ENCODE data around the gene FOXP1.

The FOXP1 gene

GRCh38 chr3:71160785-71161546 is 422.6 kb downstream of the FOXP1 start:
- no peak for DNase-seq

GRCh38 chr3:71156062-71156665 is 427.4 kb downstream of the FOXP1 start:
- no peak for DNase-seq

- DNase-seq: no peak
These were observed 428.7 kb downstream of the FOXP1 start for GRCh38 chr3:71154846-71155245.

- no peak for DNase-seq
These were observed 429.8 kb downstream of the FOXP1 start for GRCh38 chr3:71153713-71154112.

GRCh38 chr3:71152892-71153265 is 430.6 kb downstream of the FOXP1 start:
- DNase-seq: no peak

GRCh38 chr3:71152039-71152891 is 431.3 kb downstream of the FOXP1 start:
- no peak for DNase-seq

GRCh38 chr3:71149959-71150954 is 433.3 kb downstream of the FOXP1 start:
- DNase-seq: no peak

GRCh38 chr3:71148455-71149060 is 435.0 kb downstream of the FOXP1 start:
- DNase-seq: no peak

- no peak for DNase-seq
These were observed 436.9 kb downstream of the FOXP1 start for GRCh38 chr3:71146673-71147072.

- no peak for DNase-seq
These were observed 437.6 kb downstream of the FOXP1 start for GRCh38 chr3:71145954-71146353.

- DNase-seq: no peak
These were observed 438.8 kb downstream of the FOXP1 start for GRCh38 chr3:71144525-71145253.

GRCh38 chr3:71143493-71143892 is 440.0 kb downstream of the FOXP1 start:
- DNase-seq: no peak

- no peak for DNase-seq
These were observed 440.9 kb downstream of the FOXP1 start for GRCh38 chr3:71142441-71143161.

GRCh38 chr3:71140477-71140876 is 443.1 kb downstream of the FOXP1 start:
- DNase-seq: no peak

- no peak for DNase-seq
These were observed 444.0 kb downstream of the FOXP1 start for GRCh38 chr3:71139496-71139895.

GRCh38 chr3:71138410-71138809 is 445.1 kb downstream of the FOXP1 start:
- DNase-seq: no peak

GRCh38 chr3:71136276-71136675 is 447.3 kb downstream of the FOXP1 start:
- DNase-seq: no peak

GRCh38 chr3:71135373-71136088 is 448.0 kb downstream of the FOXP1 start:
- no peak for DNase-seq

GRCh38 chr3:71134521-71134920 is 449.0 kb downstream of the FOXP1 start:
- no peak for DNase-seq

GRCh38 chr3:71133865-71134264 is 449.7 kb downstream of the FOXP1 start:
- DNase-seq: no peak

Measured in inflammatory macrophage treated with lipopolysaccharide for 4 hours (primary cell).